HG03565 (cell line): Measurements from ENCODE around the gene C1S.
"Not testable (repeated sequence)": the region's sequence is repeated elsewhere in the genome, so short reads cannot be mapped to it uniquely, and the experiment has no call there.

Experiments used
- ATAC-seq: cut with Tn5 transposase; IDR thresholded peaks from one replicate; pipeline ENCODE4 v1.9.1; 2021; ENCODE audit warnings: mild to moderate bottlenecking, moderate library complexity; ENCODE audit not compliant: unreplicated experiment

C1S gene

DNA sequence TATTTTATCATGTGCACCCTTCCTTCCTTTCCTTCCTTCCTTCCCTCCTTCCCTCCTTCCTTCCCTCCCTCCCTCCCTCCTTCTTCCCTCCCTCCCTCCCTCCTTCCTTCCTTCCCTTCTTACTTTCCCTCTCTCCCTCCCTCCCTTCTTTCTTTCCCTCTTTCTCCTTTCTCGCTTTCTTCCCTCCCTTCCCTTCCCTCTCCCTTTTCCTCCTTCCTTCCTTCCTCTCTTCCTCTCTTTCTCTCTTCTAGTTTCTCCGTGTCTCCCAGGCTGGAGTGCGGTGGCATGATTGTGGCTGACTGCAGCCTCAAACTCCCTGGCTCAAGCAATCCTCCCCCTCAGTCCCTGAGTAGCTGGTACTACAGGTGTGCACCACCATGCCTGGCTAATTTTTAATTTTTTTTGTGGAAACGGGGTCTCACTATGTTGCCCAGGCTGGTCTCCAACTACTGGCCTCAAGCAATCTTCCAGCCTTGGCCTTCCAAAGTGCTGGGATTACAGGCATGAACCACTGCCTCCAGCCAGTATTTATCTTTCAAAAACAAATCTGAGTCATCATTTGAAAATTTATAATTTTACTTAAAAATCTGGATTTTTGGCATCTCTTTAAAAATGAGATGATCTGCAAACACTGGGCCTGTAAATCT is 40.7 kb downstream of the C1S start:
- ATAC-seq: no peak

DNA sequence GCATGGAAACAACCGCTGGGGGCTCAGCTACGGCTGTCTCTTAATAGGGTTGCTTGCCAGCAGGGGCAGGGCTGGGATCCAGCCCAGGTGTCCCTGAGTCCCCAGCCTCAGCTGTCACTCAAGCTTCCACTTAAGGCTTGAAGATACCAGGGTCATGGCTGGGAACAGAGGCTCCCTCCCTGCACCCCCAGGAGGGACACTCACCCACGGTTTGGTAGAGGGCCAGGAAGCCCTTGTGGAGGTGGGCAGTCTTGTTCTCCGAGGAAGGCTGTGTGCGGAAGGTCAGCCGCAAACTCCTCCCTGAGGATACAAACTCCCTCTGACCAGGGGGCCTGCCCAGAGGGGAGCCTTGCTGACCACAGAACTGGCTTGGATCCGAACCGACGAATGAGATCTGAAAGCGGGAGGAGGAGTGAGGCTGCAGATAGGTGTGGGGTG is 41.2 kb downstream of the C1S start:
- ATAC-seq: no peak

DNA sequence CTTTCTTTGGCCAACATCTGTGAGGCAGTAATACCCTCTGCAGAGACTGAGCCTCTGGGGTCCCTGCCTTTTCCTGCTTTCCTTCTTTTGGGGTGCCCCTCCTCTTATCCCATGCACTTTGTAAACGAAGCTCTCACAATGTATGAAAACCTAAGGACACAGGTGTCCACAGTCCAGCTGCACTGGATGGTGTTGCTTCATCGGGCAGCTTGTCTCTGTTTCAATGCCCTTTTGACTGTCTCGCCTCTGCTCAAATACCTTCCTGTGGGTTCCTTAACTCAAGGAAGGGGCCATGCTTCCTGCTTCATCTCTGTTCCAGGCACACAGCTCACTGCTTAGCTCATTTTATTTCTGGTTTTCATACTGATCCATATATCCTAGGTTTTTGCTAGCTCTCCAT is 42.1 kb downstream of the C1S start:
- ATAC-seq: no peak

DNA sequence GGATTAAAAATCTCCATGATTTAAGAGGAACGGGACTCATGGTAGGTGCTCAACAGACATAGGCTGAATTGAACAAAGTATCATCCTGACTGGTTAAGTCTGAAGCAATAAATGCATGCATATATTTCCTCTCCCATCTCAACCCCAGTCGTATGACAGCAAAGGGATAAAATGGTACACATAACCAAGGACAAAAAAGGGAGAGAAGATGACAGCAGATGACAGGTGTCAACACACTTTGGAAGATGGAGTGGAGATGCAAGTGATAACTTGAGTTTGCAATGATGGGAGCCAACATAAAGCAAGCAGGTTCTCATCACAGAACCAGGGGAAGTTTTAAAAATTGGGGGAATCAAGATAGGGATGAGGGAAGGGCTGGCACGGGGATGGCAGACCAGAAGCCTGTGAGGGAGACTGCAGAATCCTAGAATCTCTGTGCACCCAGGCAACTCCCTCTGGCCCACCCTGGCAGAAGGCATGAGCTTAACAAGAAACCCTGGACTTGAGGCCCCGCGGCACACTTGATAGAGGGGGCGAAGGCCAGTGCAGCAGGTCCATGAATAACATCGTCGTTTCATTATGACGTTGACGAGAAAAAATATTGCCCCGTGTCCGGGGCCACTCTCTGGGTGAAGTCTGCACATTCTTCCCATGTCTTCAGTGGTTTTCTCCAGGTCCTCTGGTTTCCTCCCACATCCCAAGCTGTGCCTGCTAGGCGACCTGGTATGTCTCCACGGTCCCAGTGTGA is 43.5 kb downstream of the C1S start:
- no peak for ATAC-seq

DNA sequence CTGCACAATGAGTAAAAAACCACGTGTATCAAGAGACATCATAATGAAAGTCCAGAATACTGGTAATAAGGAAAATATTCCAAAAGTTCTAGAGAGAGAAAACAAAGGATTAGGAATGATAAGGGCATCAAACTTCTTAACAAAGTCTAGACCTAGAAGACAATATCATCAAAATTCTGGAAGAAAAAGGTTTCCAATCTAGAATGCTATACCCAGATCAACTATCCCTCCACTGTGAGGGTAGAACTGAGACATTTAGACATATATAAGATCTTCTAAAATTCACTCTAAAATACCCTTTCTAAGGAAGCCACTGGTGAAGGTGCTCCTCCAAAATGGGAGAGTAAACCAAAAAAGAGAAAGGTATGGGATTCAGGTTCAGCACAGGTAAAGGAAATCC is 45.6 kb downstream of the C1S start:
- no peak for ATAC-seq

DNA sequence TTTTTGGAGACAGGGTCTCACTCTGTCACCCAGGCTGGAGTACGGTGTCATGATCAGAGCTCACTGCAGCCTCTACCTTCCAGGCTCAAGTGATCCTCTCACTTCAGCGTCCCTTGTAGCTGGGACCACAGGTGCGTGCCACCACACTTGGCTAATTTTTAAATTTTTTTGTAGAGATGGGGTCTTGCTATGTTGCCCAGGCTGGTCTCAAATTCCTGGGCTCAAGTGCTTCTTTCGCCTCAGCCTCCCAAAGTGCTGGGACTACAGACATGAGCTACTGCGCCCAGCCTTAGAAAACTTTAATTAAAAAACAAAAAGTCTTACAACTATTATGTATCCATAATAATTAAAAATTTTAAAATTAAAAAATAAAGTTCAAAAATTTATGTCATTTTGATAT is 46.7 kb downstream of the C1S start:
- not testable (repeated sequence) for ATAC-seq

DNA sequence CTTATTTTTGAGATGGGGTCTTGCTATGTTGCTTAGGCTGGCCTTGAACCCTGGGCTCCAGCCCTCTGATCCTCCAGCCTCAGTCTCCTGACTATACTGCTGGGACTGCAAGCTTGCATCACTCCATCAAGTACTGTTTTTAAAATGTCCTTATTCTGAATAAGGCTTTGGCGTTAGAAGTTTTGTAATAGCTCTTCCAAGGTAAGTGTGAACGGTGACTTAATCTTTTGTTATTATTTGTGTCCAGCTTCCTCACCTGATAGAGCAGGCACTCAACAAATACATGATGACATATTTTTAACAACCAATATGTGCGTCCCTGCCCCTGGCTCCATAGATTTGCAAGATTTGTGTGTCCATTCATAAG is 47.1 kb downstream of the C1S start:
- ATAC-seq: no peak

DNA sequence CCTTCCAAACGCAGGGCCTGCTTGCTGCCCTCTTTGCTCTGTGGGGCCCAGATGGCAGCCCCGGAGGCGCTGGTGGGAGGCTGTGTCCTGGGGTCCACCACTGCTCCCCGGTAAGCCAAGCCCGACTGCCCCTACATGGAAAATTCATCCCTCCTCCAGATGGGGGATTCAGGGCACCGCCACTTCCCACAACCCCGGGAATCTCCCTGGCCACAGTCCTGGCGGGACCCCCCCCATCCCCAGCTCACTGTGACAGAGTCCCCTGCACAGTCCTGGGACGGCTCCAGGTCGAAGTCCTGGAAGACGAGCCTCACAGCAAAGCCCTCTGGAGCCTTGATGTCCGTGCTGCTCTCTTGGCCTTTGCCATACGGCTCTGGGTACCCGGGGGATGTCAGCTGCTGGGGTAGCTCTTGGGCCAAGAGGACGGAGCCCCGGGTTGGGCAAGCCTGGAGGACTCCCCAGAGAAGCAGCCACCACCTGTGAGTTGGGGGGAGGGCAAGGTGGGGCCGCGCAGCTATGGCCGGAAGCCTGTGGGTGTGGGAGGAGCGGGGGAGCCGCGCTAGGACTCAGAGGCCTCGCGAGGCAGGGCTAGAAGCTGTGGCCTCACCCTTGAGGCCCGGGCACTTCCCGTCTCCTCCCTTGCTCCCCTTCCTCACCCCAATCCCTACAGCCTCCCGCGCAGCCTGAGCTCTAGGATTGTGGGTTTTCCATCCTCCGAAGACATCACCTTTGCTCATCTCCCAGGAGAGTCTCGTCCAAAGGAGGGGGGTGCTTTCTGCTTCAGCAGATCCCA is 47.7 kb downstream of the C1S start:
- ATAC-seq: peak; percentile 75

DNA sequence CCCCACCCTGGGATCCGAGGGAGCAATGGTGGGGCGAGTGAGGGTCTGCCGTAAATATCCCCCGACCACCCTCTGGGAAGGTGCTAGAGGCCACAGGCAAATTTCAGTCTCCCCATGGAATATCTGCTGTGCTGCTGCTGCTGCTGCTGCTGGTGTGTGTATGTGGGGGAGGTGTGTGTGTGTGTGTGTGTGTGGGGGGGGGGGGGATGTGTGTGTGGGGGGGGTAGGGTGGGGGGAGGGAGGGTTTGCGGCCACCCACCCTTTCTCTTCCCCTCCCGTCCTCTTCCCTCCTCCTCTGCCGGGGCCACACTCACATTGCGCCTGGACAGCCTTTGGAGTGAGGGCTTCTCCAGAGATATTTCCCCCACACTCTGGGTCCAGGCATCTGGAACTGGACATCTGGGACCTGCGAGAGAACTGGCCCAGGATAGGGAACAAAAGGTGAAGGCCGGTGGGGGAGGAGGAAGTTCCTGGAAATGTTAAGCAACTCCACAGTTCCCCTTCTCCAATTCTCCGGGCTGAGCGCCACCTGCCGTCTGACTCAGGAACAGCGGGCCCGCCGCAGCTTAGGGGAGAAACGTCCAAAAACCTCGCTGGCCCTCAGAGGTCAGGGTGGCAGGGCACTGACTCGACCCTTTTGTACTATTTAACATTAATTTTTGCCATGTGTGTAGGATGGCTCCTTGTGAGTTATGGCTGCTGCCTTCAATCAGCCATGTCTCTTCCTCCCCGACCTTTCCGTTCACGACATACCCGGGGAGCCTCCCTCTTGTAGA is 48.5 kb downstream of the C1S start, which contains the start of gene C1RL:
Gene C1RL (minus strand): TSS at position 419 of the 776 bp plus-strand sequence. CDS start 34 bp downstream, at position 385.
- no peak for ATAC-seq

DNA sequence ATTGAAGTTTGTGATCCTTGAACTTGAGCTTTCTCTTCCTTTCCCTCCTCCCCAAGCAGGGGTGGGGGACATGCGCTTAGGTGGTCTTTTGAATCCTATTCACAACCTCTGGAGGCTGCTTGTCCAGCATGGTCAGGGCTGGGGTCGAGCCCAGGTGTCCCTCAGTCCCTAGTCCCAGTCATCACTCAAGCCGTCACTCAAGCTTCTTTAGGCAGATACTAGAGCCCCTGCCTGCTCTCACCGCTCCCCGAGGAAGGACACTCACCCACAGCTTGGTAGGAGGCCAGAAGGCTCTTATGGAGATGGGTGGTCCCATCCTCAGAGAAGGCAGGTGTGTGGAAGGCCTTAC is 49.0 kb downstream of the C1S start:
- ATAC-seq: no peak

DNA sequence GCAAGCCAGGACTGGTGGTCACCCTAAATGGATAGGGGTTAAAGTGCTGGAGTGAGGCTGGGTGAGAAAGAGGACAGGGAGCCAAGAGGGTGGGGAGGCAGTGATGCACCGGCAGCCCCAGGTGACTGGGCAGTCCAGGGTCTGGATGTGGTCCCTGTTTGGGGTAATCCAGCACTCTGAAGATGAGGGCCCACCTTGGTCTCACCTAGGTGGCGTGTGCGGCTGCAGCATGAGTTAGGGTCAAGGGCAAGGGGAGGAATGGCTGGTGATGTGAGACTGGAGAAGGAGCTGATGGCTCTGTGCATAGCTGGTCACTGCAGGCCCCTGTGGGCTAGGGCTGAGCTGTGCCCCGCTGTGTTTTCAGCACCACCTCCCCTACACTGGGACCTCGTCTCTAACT is 50.1 kb downstream of the C1S start:
- no peak for ATAC-seq

DNA sequence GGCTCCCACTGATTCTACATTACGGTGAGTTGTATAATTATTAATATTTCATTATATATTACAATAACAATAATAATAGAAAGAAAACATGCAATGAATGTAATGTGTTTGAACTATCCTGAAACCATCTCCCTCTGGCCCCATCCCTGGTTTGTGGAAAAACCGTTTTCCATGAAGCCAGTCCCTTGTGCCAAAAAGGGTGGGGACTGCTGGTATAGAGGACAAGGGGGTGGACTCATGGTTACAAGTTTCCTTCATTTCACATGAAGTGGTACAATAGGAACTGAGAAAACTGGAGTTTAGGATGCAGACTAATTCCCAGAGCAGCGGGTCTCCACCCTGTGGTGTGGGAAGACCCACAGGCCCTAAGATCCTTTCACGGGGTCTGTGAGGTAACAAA is 51.5 kb downstream of the C1S start:
- no peak for ATAC-seq

DNA sequence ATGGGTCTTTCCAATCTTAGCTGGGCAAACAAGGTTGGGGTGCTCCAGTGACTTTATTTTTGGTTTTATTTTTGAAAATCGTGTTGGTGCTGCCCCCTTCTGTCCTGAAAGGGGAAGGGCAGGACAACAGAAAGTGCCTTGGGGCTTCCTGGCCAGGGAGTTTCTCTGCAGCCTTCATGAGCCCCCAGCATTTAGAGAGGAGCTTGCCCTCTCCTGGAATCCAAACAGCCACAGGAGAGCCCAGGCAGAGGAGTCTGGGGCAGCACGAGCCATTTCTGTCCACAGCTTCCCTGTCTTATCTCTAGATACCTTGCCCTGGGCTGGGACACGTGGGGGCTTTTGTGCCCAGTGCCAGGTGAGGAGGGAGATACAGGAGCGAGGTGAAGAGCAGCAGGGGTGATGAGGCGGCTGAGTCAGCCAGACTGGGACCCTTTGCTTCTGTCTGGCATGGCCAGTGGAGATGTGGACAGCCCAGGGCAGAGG is 52.9 kb downstream of the C1S start:
- no peak for ATAC-seq

DNA sequence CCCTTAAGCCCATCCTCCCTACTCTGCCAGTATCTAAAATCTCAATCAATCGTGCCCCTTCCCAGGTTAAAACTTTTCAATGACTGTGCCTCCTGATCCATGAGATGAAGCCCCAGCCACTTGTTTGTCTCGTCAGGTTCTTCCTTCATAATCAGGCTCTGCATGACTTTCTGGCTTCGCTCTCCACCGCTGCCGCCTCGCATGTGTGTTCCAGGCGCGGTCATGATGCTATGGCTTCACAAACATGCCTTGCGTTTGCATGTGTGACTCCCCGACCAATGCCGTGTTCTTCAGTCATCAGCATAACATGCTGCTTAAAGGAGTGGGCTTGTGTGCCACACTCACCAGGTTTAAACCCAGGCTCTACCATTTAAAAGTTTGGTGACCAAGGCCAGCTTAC is 53.5 kb downstream of the C1S start:
- ATAC-seq: no peak

DNA sequence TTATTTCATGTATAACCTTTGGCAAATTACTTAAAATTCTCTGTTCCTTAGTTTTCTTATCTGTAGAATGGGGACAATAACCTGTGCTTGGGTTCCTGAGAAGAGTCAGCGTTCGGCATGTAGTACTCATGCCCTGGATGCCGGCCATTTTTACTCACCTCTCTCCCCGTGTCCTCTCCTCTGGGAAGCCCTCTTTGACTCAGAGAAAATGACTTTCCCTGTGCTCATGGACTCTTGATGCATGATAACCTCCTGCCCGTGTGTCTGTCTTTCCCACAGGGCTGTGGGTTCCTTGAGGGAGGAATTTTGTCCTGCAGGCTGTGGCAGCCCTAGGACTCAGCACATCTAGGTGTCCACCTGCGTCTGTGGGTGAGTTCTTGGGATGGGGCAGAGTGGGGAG is 54.3 kb downstream of the C1S start:
- no peak for ATAC-seq

DNA sequence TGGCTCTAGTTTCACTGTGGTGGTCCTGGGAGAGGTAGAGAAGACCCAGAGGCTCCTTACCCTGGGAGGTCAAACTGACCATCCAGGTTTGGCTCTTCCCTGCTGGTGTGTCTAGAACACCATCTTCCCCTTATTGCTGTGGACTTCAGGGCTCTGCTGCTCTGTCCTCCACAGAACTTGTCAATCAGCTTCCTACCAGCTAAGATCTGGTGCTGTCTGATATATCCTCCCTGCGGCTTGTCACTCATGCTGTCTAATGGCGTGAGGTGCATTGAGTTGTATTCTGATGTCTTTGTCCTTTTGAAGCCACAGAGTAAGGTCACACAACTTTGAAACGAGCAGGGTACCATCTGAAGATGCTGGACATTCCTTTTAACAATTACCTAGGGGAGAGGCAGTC is 55.7 kb downstream of the C1S start:
- ATAC-seq: no peak

DNA sequence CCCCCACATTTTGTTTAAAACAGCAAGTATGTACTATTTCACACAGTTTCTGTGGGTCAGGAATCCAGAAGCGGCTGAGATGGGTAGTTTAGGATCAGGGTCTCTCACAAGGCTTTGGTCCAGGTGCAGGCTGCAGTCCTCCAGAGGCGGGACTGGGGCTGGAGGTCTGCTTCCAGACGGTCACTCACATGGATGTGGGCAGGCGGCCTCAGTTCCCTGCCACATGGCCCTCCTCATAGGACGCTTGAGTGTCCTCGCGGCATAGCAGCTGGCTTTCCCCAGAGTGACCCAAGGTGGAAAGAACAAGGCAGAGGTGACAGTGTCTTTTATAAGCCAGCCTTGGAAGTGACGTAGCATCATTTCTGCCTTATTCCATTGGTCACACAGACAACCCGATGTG is 56.4 kb downstream of the C1S start:
- no peak for ATAC-seq

DNA sequence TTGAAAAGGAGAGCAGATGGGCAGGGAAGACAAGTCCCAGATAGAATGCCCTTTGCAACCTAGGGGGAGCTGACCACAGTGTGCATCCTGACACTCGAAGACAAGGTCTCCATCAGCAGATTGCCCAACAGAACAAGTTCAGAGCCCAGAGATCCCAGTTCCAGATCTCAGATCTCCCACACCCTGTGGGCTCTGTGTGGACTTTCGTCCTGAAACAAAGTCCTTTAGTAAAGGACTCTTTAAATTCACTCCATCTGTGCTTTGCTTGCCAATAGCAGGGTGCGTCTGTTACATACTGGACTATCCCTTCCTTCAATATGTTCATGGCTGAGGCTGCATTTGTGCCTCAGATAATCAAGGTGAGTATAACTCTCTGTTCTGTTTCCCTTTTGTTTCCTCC is 57.2 kb downstream of the C1S start:
- no peak for ATAC-seq

DNA sequence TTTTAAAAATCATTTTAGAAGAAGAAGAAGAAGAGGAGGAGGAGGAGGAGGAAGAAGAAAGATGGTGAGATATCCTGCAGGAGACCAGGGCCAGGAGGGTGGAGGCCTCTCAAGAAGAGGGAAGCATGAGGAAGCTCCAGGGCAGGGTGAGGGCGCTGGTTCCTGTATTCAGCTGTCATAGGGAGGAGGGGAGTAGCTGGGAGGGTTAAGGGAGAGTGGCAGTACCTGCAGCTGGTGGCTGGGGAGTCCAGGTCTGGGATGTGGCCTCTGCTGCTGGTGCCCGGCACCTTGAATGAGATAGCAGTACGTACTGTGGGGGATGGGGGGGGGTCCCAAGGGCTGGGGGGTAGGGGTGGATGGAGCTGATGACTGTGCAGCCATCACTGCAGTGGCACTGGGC is 58.4 kb downstream of the C1S start:
- no peak for ATAC-seq

DNA sequence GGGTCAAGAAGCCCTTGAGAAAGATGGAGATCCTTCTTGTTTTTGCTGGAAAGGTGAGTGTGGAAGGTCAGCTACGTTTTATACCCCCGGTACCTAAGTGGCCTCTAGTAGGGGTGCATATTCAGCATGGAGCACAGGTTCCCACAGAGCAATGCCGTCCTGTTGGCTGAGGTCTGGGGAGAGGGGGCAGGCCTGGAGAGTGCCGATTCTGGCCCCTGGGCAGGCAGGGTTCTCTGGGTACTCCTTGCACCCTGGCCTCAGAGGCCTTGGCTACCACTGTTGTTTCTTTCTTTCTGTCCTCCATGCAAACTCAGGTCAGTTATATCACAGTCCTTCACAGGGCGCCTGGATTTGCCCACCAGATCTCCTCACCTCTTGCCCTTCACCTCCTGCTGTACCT is 59.6 kb downstream of the C1S start:
- ATAC-seq: no peak
